Fibroblast of mammary gland (primary cell): ENCODE results near the gene DTNB.

Experiments
- DNase-seq: peaks from one replicate; pipeline ENCODE4 v3.0.0-alpha.2; 2010; ENCODE audit warnings: low read depth
- H3K4me3 ChIP-seq: 2 replicates; pipeline ENCODE4 v1.5.1; 2011; ENCODE audit warnings: low read depth, mild to moderate bottlenecking, low read length, moderate library complexity; ENCODE audit not compliant: control insufficient read depth
- CTCF ChIP-seq: conservative IDR thresholded peaks from 2 replicates; pipeline ENCODE4 v1.5.1; 2011; ENCODE audit warnings: low read depth, low read length, inconsistent platforms; ENCODE audit not compliant: control insufficient read depth, insufficient read depth

DTNB gene

GRCh38 chr2:25366629-25367028 lies 306.7 kb downstream of the DTNB start:
- DNase-seq = no peak
- H3K4me3 ChIP-seq = no peak overlapping the region
- no peak for TF ChIP-seq CTCF

DNA sequence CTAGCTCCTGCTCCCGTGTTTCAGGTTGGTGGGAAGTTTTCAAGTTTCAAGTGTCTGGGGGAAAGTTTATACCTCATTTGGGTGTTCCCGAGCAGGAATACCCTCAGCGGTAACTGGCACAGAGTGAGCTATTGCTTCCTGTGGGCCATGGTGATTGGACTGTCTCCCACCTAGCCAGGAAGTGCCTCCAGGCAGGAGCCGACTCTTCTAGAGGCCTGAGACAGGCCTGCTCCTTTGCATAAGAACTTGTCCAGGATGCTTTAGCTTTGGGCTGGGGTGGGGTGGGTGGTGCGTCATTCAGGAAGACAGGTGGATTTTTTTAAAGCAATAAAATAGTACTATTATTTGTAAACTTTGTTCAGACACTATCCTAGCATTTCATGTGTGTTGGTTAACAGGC lies 308.1 kb downstream of the DTNB start:
- TF ChIP-seq CTCF = no peak

GRCh38 chr2:25363733-25364132 lies 309.6 kb downstream of the DTNB start:
- no peak overlapping the region for H3K4me3 ChIP-seq
- DNase-seq = no peak
- no peak for TF ChIP-seq CTCF

More for the DNA sequence above, 308.1 kb downstream of the DTNB start:
- no peak overlapping the region for H3K4me3 ChIP-seq
- no peak for DNase-seq

GRCh38 chr2:25362434-25363145 lies 310.8 kb downstream of the DTNB start:
- peak overlapping the region; percentile 33 for H3K4me3 ChIP-seq
- no peak for TF ChIP-seq CTCF
- no peak for DNase-seq

GRCh38 chr2:25362049-25362433 lies 311.3 kb downstream of the DTNB start:
- peak; percentile 89 for DNase-seq
- H3K4me3 ChIP-seq = peak overlapping the region; percentile 33
- peak; percentile 92 for TF ChIP-seq CTCF

- TF ChIP-seq CTCF = no peak
- no peak for DNase-seq
Observed at GRCh38 chr2:25361261-25362048, 311.9 kb downstream of the DTNB start.

More at GRCh38 chr2:25361261-25362048, 311.9 kb downstream of the DTNB start:
- H3K4me3 ChIP-seq = peak overlapping the region; percentile 23
